BJ (cell line): ENCODE measurements around the gene HOXC5. TPM values are rescaled to one million over a fixed set of nuclear protein-coding genes. Genes with fewer than 3 reads are reported as not detected.

ENCODE experiments used
- CTCF ChIA-PET: fragments of 350-600 bp; formaldehyde crosslinking; extraction: SDS; loops from one replicate; lab custom pipeline; 2021; ENCODE audit warnings: antibody characterized with exemption, inconsistent platforms; lab: Yijun Ruan, JAX
- POLR2A ChIA-PET: fragments of 300-600 bp; sonication (Branson Sonifier 250); formaldehyde crosslinking; extraction: SDS; loops from one replicate; lab custom pipeline; 2021; ENCODE audit warnings: antibody characterized with exemption; lab: Charles Lee
- DNase-seq: peaks from one replicate; pipeline ENCODE4 v3.0.0-alpha.2; 2011; ENCODE audit warnings: low read depth
- H3K27me3 ChIP-seq: 2 replicates; pipeline ENCODE4 v1.6.0; 2011; ENCODE audit warnings: low read length; ENCODE audit not compliant: control insufficient read depth, insufficient read depth
- H3K36me3 ChIP-seq: 2 replicates; pipeline ENCODE4 v1.5.1; 2011; ENCODE audit warnings: low read length; ENCODE audit not compliant: control insufficient read depth, insufficient read depth
- H3K4me3 ChIP-seq: 2 replicates; pipeline ENCODE4 v1.5.1; 2011; ENCODE audit warnings: low read depth, mild to moderate bottlenecking, control low read depth, low read length
- CTCF ChIP-seq: IDR thresholded peaks from 2 replicates; pipeline ENCODE4 v1.5.1; 2011; ENCODE audit warnings: low read depth, mild to moderate bottlenecking, control low read depth, inconsistent platforms, low read length, moderate library complexity; ENCODE audit not compliant: insufficient read depth
- polyA plus RNA-seq: library from polyadenylated mRNA; depleted of rRNA; stranded (reverse); fragments of >200 nt; gene quantifications from 2 replicates; pipeline ENCODE4 v1.2.3, GENCODE V29; 2011

HOXC5 gene
- polyA plus RNA-seq, 1 experiment = not detected

GRCh38 chr12:54034785-54035310 is 2.0 kb downstream of the HOXC5 start:
- no peak for TF ChIP-seq CTCF
- peaks cover 8% of the 10 kb centered on the region for H3K27me3 ChIP-seq
- no peak overlapping the region for H3K4me3 ChIP-seq
- 0 out of 2 replicates have a peak, but pooled peaks cover 2% of the 10 kb centered on the region for H3K36me3 ChIP-seq
- ChIA-PET POLR2A (no interaction called here), CTCF (interaction anchor here (1.6 to 10.1 kb wide), 4 partner anchors 156 to 172 kb away, joined by 5 to 88 read pairs (median 54); partner anchors contain the start of gene SMUG1)
- no peak for DNase-seq

- ChIA-PET CTCF (interaction anchor here (0.6 to 5.8 kb wide), 3 partner anchors 140 to 165 kb away, joined by 3 to 73 read pairs (median 5); partner anchors contain the start of gene SMUG1), POLR2A (no interaction called here)
- TF ChIP-seq CTCF = no peak
- Histone ChIP-seq H3K4me3 (no peak overlapping the region), H3K27me3 (peaks cover 8% of the 10 kb centered on the region), H3K36me3 (0 out of 2 replicates have a peak, but pooled peaks cover 2% of the 10 kb centered on the region)
- DNase-seq = no peak
Measured at GRCh38 chr12:54035568-54036264, 2.9 kb downstream of the HOXC5 start.

DNA sequence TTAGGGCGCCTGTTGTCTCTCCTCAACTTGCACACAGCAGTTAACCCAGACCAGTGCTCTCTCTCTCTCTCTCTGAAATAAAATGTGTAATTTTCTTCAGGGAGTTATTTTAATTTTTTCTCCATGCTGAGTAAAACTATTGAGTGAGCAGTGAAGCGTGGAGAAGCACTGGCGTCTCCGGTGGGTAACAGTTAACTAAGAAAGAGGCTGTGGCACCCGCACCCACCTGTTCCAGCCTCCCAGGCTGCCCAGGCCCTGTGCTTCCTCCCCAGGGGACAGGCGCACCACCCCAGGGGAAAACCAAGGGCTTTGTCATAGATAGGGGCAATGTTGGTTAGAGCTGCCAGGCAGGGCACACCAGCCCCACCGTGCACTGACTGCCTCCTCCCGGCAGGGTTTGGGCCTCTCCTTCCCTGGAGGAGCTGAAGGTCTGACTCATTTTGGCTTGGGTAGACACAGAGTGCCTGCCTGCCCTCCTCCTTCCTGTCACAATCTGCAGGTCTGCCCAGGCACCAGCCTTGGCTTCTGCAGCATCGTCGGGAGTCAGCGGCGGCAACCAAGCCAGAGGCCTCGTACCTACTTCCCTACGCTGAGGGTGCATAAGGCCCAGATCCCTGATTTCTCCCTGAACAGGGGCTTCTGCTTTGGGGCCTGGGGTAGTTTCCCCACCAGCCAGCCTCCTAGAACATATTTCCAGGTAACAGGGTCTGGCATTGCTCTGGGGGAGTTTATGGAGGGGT is 3.9 kb downstream of the HOXC5 start:
- CTCF ChIA-PET = interaction anchor here (1.1 kb wide), 1 partner anchor 171 kb away, joined by 4 read pairs; no protein-coding TSS in a partner anchor
- no peak for TF ChIP-seq CTCF
- DNase-seq = no peak
- H3K36me3 ChIP-seq = no peaks in the 10 kb centered on the region
- POLR2A ChIA-PET = no interaction called here
- peaks cover 8% of the 10 kb centered on the region for H3K27me3 ChIP-seq
- no peak overlapping the region for H3K4me3 ChIP-seq

DNA sequence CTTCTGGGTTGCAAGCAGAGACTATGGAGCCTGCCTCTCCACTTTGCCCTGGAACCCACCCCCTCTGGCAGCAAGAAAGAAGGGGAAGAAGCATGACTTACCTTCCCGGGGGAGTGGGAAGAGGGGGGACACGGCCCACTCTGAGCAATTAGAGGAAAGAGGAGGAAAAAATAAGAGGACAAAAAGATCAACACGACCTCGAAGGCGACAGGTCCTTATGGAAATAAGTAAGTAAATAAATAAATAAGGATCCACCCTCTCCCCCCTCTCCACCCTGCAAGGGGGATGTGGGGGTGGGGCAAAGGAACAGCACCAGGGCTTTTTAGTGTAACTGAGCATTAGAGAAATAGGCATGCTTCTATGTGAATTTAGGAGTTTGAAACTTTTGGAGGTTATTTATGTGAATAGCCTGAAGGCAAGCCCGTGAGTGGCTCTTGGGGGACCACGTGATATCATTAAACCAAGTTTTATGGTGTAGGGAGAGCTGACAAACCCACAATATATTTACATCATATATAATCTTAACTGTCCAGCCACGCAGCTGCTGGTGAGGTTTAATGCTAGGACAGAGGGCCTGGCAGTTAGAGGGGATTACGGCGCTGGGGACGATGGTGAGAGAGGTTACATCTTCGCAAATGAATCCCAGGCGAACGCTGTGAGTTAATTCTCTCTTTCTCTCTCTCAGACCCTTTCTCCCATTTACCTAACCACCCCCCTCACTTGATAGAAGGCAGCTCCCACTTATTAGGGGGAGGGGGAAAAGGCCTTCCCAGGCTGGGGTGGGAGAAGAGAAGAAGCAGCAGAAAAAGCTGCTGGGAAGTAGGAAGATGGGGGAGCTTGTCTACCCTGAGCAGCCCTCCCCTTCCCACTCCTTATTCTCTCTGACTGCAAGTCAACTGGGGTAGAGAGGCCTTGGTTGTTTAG is 4.8 kb downstream of the HOXC5 start:
- no peak for TF ChIP-seq CTCF
- no peak overlapping the region for H3K4me3 ChIP-seq
- no peak for DNase-seq
- ChIA-PET CTCF (interaction anchor here (0.8 to 1.7 kb wide), 6 partner anchors 12 to 170 kb away, joined by 3 to 7 read pairs (median 4); no protein-coding TSS in a partner anchor), POLR2A (no interaction called here)
- H3K36me3 ChIP-seq = no peaks in the 10 kb centered on the region
- H3K27me3 ChIP-seq = peaks cover 8% of the 10 kb centered on the region
